Muscle layer of duodenum (tissue), 2 donors: ENCODE results near the gene RNF4.
A peak's percentile ranks its signal among the peaks of the same experiment; 100 is the strongest.
"Not testable (repeated sequence)": the region's sequence is repeated elsewhere in the genome, so short reads cannot be mapped to it uniquely, and the experiment has no call there.

Experiments used
- H3K27ac ChIP-seq: one replicate; pipeline ENCODE4 v1.7.0; 2013; ENCODE audit warnings: mild to moderate bottlenecking, low read length
- H3K27me3 ChIP-seq: one replicate; pipeline ENCODE4 v1.7.0; 2013; ENCODE audit warnings: low read depth, mild to moderate bottlenecking, control low read depth, low read length
- H3K36me3 ChIP-seq, 2 donors: one replicate each; pipeline ENCODE4 v1.7.0; 2013; ENCODE audit warnings: low read length in 2 of 2, control low read depth in 1 of 2, mild to moderate bottlenecking in 1 of 2; ENCODE audit not compliant: insufficient read depth in 2 of 2, control insufficient read depth in 1 of 2
- H3K4me1 ChIP-seq, 2 donors: one replicate each; pipeline ENCODE4 v1.7.0; 2013; ENCODE audit warnings: low read length in 2 of 2, mild to moderate bottlenecking in 2 of 2, control low read depth in 1 of 2, moderate library complexity in 1 of 2; ENCODE audit not compliant: insufficient read depth in 2 of 2, control insufficient read depth in 1 of 2
- H3K4me3 ChIP-seq, 2 donors: one replicate each; pipeline ENCODE4 v1.7.0; 2013; ENCODE audit warnings: low read length in 2 of 2, low read depth in 1 of 2, mild to moderate bottlenecking in 1 of 2
- H3K9me3 ChIP-seq, 2 donors: one replicate each; pipeline ENCODE4 v1.7.0; 2013; ENCODE audit warnings: low read length in 2 of 2, control low read depth in 1 of 2, mild to moderate bottlenecking in 1 of 2; ENCODE audit not compliant: control insufficient read depth in 1 of 2
- donor health status: healthy.

Gene RNF4

GRCh38 chr4:2515830-2516550 lies 47.1 kb downstream of the RNF4 start:
- no peak overlapping the region for H3K4me3 ChIP-seq
- no peaks in the 10 kb centered on the region for H3K27me3 ChIP-seq
- H3K9me3 ChIP-seq = no peaks in the 10 kb centered on the region
- H3K4me1 ChIP-seq = peaks cover 4 to 14% of the 10 kb centered on the region in 2 donors
- peaks cover 28 to 35% of the 10 kb centered on the region in 2 donors for H3K36me3 ChIP-seq
- H3K27ac ChIP-seq = no peak overlapping the region

GRCh38 chr4:2516635-2517034 lies 47.7 kb downstream of the RNF4 start:
- H3K36me3 ChIP-seq = peaks cover 28 to 34% of the 10 kb centered on the region in 2 donors
- peaks cover 4 to 14% of the 10 kb centered on the region in 2 donors for H3K4me1 ChIP-seq
- no peak overlapping the region for H3K27ac ChIP-seq
- no peaks in the 10 kb centered on the region for H3K27me3 ChIP-seq
- no peaks in the 10 kb centered on the region for H3K9me3 ChIP-seq
- H3K4me3 ChIP-seq = no peak overlapping the region

GRCh38 chr4:2526559-2526958 lies 57.7 kb downstream of the RNF4 start:
- Histone ChIP-seq H3K4me1 (no peaks in the 10 kb centered on the region), H3K36me3 (no peaks in the 10 kb centered on the region), H3K27ac (no peak overlapping the region), H3K27me3 (no peaks in the 10 kb centered on the region), H3K9me3 (no peaks in the 10 kb centered on the region), H3K4me3 (no peak overlapping the region)

- Histone ChIP-seq H3K27me3 (no peaks in the 10 kb centered on the region), H3K4me3 (peak overlapping the region; percentile 71 to 72), H3K36me3 (peaks cover 0 to 5% of the 10 kb centered on the region in 2 donors), H3K4me1 (peaks cover 0 to 21% of the 10 kb centered on the region in 2 donors), H3K27ac (peak overlapping the region; percentile 74), H3K9me3 (no peaks in the 10 kb centered on the region)
These were observed 66.0 kb downstream of the RNF4 start for GRCh38 chr4:2534904-2535375.

GRCh38 chr4:2535376-2536192 lies 66.7 kb downstream of the RNF4 start:
- Histone ChIP-seq H3K4me1 (peaks cover 0 to 21% of the 10 kb centered on the region in 2 donors), H3K9me3 (no peaks in the 10 kb centered on the region), H3K4me3 (peak overlapping the region; percentile 71 to 72), H3K27ac (peak overlapping the region; percentile 74), H3K27me3 (no peaks in the 10 kb centered on the region), H3K36me3 (peaks cover 0 to 5% of the 10 kb centered on the region in 2 donors)

GRCh38 chr4:2536193-2537010 lies 67.5 kb downstream of the RNF4 start, which contains the start of gene FAM193A:
TSS of gene FAM193A (plus strand) at chr4:2536647. CDS start at chr4:2536916, 269 bp downstream.
- Histone ChIP-seq H3K4me3 (peak within 1 kb of the TSS; percentile 73 to 94), H3K4me1 (peaks cover 0 to 21% of the 10 kb centered on the region in 2 donors), H3K27ac (peak within 1 kb of the TSS; percentile 74), H3K27me3 (no peaks in the 10 kb centered on the region), H3K36me3 (peaks cover 0 to 5% of the 10 kb centered on the region in 2 donors), H3K9me3 (no peaks in the 10 kb centered on the region)

- Histone ChIP-seq H3K4me3 (peak overlapping the region; percentile 73 to 94), H3K27ac (peak overlapping the region; percentile 72), H3K36me3 (peaks cover 0 to 5% of the 10 kb centered on the region in 2 donors), H3K4me1 (peaks cover 0 to 21% of the 10 kb centered on the region in 2 donors), H3K9me3 (no peaks in the 10 kb centered on the region), H3K27me3 (no peaks in the 10 kb centered on the region)
These were observed 68.3 kb downstream of the RNF4 start for GRCh38 chr4:2537011-2537830.

GRCh38 chr4:2543580-2544191 lies 74.8 kb downstream of the RNF4 start:
- H3K4me3 ChIP-seq, H3K36me3 ChIP-seq, H3K27ac ChIP-seq, H3K9me3 ChIP-seq, H3K27me3 ChIP-seq: not testable (repeated sequence)
- H3K4me1 ChIP-seq = peaks cover 0 to 16% of the 10 kb centered on the region in 2 donors

- Histone ChIP-seq H3K27me3 (no peaks in the 10 kb centered on the region), H3K9me3 (no peaks in the 10 kb centered on the region), H3K27ac (no peak overlapping the region), H3K4me3 (no peak overlapping the region), H3K36me3 (peaks cover 0 to 5% of the 10 kb centered on the region in 2 donors), H3K4me1 (peaks cover 0 to 5% of the 10 kb centered on the region in 2 donors)
These were observed 76.6 kb downstream of the RNF4 start for GRCh38 chr4:2545321-2546013.
